Measurements from ENCODE around the gene TRIM44. TPM values are rescaled to one million over a fixed set of nuclear protein-coding genes. Genes with fewer than 3 reads are reported as not detected.

The TRIM44 gene
- total and polyA plus RNA-seq, 10 of the 15 experiments (the other 5 are each of a cell fraction or from before 2014, with no cell fraction given), result 6.7 to 93.0 (median 27.6) TPM

DNA sequence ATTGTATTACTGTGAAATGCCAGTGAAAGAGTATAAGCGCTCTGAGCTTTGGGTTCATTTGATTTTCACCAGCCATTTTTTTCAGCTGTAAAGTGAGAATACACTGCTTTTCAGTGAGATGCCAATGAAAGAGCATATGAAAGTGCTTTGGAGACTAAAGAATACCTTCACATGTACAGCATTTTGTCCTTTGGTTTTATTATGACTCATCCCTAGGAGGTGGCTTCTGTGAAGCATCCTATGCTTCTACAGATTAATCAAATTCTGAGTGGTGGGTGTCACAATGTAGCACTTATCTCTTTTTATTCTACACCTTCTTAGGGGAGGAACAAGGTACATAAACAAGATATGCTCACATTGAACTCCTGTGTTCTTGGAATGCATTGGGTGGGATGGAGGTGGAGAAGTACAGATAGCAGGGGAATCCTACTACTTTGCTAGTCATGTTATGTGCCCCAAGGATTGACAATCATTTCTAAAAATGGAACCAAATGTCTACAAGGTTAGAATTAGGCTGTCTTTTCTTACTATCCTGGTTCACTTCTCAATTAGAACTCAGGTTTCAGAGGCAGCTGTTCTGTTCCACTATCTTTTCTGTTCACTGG, 18.7 kb downstream of the TRIM44 start:
- H3K27ac ChIP-seq (ENCODE audit: control insufficient read depth, insufficient read depth), result no peak overlapping the region
- SMC1A ChIA-PET (ENCODE audit: uncharacterized antibody, unreplicated experiment), result interaction anchor here (0.9 kb wide), 1 partner anchor 111 kb away, joined by 3 read pairs; no protein-coding TSS in a partner anchor
- no peaks in the 10 kb centered on the region for H3K27me3 ChIP-seq (replicated peaks in 1 of 2; ENCODE audit: control insufficient read depth in 2 of 2, insufficient read depth in 2 of 2, low read length in 1 of 2)
- no peak overlapping the region for H3K4me3 ChIP-seq
- H4K20me1 ChIP-seq (ENCODE audit: control insufficient read depth, insufficient read depth), result no peaks in the 10 kb centered on the region
- RAD21 ChIA-PET (ENCODE audit: unreplicated experiment), result no interaction called here
- peak; percentile 40 for ATAC-seq
- peaks cover 33% of the 10 kb centered on the region for H3K4me1 ChIP-seq (ENCODE audit: control insufficient read depth, insufficient read depth, low read length)
- no peak overlapping the region for H3K9ac ChIP-seq (ENCODE audit: control insufficient read depth, insufficient read depth, low read length)
- TF ChIP-seq JUNB (IDR thresholded peaks at IDR 0.05) (peak; percentile 68), HCFC1 (IDR thresholded peaks at IDR 0.05; ENCODE audit: low read length) (no peak), DPF2 (IDR thresholded peaks at IDR 0.05) (0 out of 2 replicates have a peak, but pooled peaks have one; percentile 33), NFIC (IDR thresholded peaks at IDR 0.05; ENCODE audit: low read depth, low read length) (no peak)
- in situ Hi-C loops (cut with MboI), result no loop called here
- intact Hi-C loops (cut with micrococcal nuclease; ENCODE audit: unreplicated experiment), result no loop called here
- no peaks in the 10 kb centered on the region for H3K9me3 ChIP-seq (replicated peaks; ENCODE audit: control insufficient read depth, insufficient read depth, low read length)
- WGBS (ENCODE audit: insufficient coverage, insufficient replicate concordance, low lambda C conversion rate, missing lambda C conversion rate), result 91% methylated on average over 1 of the region's 1 CpG
- POLR2A ChIA-PET, result no interaction called here
- CTCF ChIA-PET, result interaction anchor here (1.5 kb wide), 1 partner anchor 140 kb away, joined by 7 read pairs; no protein-coding TSS in a partner anchor
- H3K36me3 ChIP-seq (ENCODE audit: control insufficient read depth in 2 of 2, insufficient read depth in 2 of 2, low read length in 1 of 2), result peaks cover 0 to 3% of the 10 kb centered on the region in 2 experiments; a peak in 3 of 4 replicates
- FAIRE-seq, result peak; percentile 44
- H2AFZ ChIP-seq (ENCODE audit: control insufficient read depth, low read depth, low read length), result no peak overlapping the region
- no TSS peak for BruUV-seq (replicated peaks)
- H3K79me2 ChIP-seq (ENCODE audit: control insufficient read depth, insufficient read depth, low read length), result peaks cover 59% of the 10 kb centered on the region
- DNase-seq (ENCODE audit: low read depth, low spot score), result no peak
- peak overlapping the region; percentile 43 for H3K4me2 ChIP-seq (ENCODE audit: control insufficient read depth, insufficient read depth)

DNA sequence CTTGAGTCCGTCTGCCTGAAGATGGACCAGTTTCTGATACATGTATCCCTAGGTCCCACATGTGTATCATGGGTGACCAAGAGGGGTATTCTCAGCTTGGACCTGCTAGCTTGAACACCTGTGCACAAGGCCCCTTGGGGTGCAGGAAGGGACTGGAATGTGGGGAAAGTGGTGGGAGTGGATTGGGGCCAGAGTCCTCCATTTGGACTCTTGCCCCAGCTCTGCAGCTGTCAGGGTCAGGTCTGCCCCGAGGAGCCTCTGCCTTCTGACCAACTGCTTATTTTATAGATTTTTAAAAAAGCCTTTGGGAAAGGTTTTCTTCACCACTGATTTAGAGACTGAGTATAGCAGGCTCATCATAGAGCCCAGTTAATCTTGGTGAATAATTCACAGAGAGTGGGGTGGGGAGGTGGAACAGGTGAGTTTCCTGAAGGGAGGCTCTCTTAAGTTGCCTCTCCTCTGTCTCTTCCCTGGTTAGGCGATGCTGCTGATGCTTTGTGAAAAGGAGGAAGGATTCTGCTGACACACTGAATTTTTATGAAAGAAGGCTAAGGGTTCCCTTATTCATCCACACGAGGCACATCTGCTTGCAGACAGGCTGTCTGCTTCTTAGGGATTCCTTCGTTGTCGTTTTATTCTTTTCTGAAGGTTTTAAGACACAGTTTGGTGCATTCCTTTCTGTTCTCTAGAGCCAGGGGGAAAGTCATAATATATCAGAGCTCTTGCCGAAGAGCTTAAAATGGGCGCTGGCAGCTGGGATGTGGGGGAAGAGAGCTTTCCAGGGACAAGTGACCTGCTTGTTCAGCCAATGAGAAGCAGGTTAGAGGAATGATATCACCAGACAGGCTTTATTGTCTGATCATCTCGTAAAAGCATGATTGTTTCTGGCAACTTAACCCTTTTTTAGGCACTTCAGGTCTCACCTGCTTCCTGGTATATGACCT, 19.9 kb downstream of the TRIM44 start:
- Histone ChIP-seq H3K27ac (ENCODE audit: control insufficient read depth, insufficient read depth) (no peak overlapping the region), H4K20me1 (ENCODE audit: control insufficient read depth, insufficient read depth) (no peaks in the 10 kb centered on the region), H3K79me2 (ENCODE audit: control insufficient read depth, insufficient read depth, low read length) (peaks cover 53% of the 10 kb centered on the region), H3K4me1 (ENCODE audit: control insufficient read depth, insufficient read depth, low read length) (peaks cover 33% of the 10 kb centered on the region), H3K4me3 (no peak overlapping the region), H2AFZ (ENCODE audit: control insufficient read depth, low read depth, low read length) (no peak overlapping the region), H3K4me2 (ENCODE audit: control insufficient read depth, insufficient read depth) (peak overlapping the region; percentile 60; the same call in 1 of the 2 replicates), H3K27me3 (replicated peaks in 1 of 2; ENCODE audit: control insufficient read depth in 2 of 2, insufficient read depth in 2 of 2, low read length in 1 of 2) (no peaks in the 10 kb centered on the region), H3K9me3 (replicated peaks; ENCODE audit: control insufficient read depth, insufficient read depth, low read length) (no peaks in the 10 kb centered on the region), H3K9ac (ENCODE audit: control insufficient read depth, insufficient read depth, low read length) (no peak overlapping the region), H3K36me3 (ENCODE audit: control insufficient read depth in 2 of 2, insufficient read depth in 2 of 2, low read length in 1 of 2) (peaks cover 0 to 10% of the 10 kb centered on the region in 2 experiments; a peak in 3 of 4 replicates)
- in situ Hi-C loops (cut with MboI), result no loop called here
- ChIA-PET CTCF (interaction anchor here (1.5 kb wide), 1 partner anchor 139 kb away, joined by 7 read pairs; no protein-coding TSS in a partner anchor), SMC1A (ENCODE audit: uncharacterized antibody, unreplicated experiment) (interaction anchor here (1.1 to 1.3 kb wide), 2 partner anchors 11 to 12 kb away, joined by 3 to 7 read pairs; no protein-coding TSS in a partner anchor), RAD21 (ENCODE audit: unreplicated experiment) (no interaction called here), POLR2A (interaction anchor here (1.1 kb wide), 1 partner anchor 35 kb away, joined by 3 read pairs; no protein-coding TSS in a partner anchor)
- no peak; the same call in 2 of the 3 replicates for ATAC-seq
- no peak for TF ChIP-seq STAT1 (conservative IDR thresholded peaks at IDR 0.05)
- TF ChIP-seq ZNF384 (IDR thresholded peaks at IDR 0.05; ENCODE audit: borderline replicate concordance, low read depth, low read length), result no peak
- TF ChIP-seq CHD4 (IDR thresholded peaks at IDR 0.05), result no peak
- TF ChIP-seq SPI1 (IDR thresholded peaks at IDR 0.05; ENCODE audit: borderline replicate concordance, insufficient read depth, low read depth, low read length), result no peak
- TF ChIP-seq, protein P1, sequence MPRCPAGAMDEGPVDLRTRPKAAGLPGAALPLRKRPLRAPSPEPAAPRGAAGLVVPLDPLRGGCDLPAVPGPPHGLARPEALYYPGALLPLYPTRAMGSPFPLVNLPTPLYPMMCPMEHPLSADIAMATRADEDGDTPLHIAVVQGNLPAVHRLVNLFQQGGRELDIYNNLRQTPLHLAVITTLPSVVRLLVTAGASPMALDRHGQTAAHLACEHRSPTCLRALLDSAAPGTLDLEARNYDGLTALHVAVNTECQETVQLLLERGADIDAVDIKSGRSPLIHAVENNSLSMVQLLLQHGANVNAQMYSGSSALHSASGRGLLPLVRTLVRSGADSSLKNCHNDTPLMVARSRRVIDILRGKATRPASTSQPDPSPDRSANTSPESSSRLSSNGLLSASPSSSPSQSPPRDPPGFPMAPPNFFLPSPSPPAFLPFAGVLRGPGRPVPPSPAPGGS (IDR thresholded peaks at IDR 0.05; ENCODE audit: borderline replicate concordance, insufficient read depth, low read depth, low read length, poor library complexity, severe bottlenecking), result no peak
- 84% methylated on average over 9 of the region's 9 CpGs for WGBS (ENCODE audit: insufficient coverage, insufficient replicate concordance, low lambda C conversion rate, missing lambda C conversion rate)
- no peak for DNase-seq (ENCODE audit: low read depth, low spot score)
- FAIRE-seq, result no peak
- intact Hi-C loops (cut with micrococcal nuclease; ENCODE audit: unreplicated experiment), result no loop called here
- BruUV-seq (replicated peaks), result no TSS peak
